A673 (cell line): Measurements from ENCODE around the gene CELF5. TPM values are rescaled to one million over a fixed set of nuclear protein-coding genes. Genes with fewer than 3 reads are reported as not detected.
"Not testable (repeated sequence)": the region's sequence is repeated elsewhere in the genome, so short reads cannot be mapped to it uniquely, and the experiment has no call there.

Experiments used
- BruUV-seq: library from RNA; stranded (reverse); fragments of 400-500 nt; replicated peaks from 2 replicates; lab custom pipeline; 2021; lab: Mats Ljungman, UMichigan
- CTCF ChIA-PET: fragments of 300-600 bp; sonication (Branson Sonifier 250); formaldehyde crosslinking; loops from one replicate; lab custom pipeline; 2022; ENCODE audit warnings: antibody characterized with exemption; lab: Charles Lee
- POLR2A ChIA-PET: fragments of 300-600 bp; sonication (Branson Sonifier 250); formaldehyde crosslinking; loops from one replicate; lab custom pipeline; 2022; ENCODE audit warnings: antibody characterized with exemption; ENCODE audit not compliant: low non-redundant PET; lab: Charles Lee
- DNase-seq: peaks from one replicate; pipeline ENCODE4 v3.0.0-alpha.2; 2015; ENCODE audit warnings: low spot score
- H3K27ac ChIP-seq: fragments of 200-600 bp; sonication (generic); 2 replicates; pipeline ENCODE4 v1.5.1; 2016; ENCODE audit warnings: mixed run types, low read depth, mild to moderate bottlenecking, mixed read lengths, antibody characterized with exemption, low read length; ENCODE audit not compliant: poor library complexity, severe bottlenecking
- H3K27me3 ChIP-seq: fragments of 200-600 bp; sonication (generic); replicated peaks from 2 replicates; pipeline ENCODE4 v1.6.1; 2017; ENCODE audit warnings: mixed run types, low read depth, mild to moderate bottlenecking, mixed read lengths, antibody characterized with exemption, low read length; ENCODE audit not compliant: insufficient read depth, poor library complexity
- H3K36me3 ChIP-seq: fragments of 200-600 bp; sonication (generic); 2 replicates; pipeline ENCODE4 v1.6.1; 2016; ENCODE audit warnings: mixed run types, mild to moderate bottlenecking, mixed read lengths, antibody characterized with exemption, low read length; ENCODE audit not compliant: insufficient read depth, poor library complexity, severe bottlenecking
- H3K4me1 ChIP-seq: fragments of 200-600 bp; sonication (generic); 2 replicates; pipeline ENCODE4 v1.6.1; 2017; ENCODE audit warnings: mixed run types, mild to moderate bottlenecking, mixed read lengths, antibody characterized with exemption, low read length; ENCODE audit not compliant: insufficient read depth, poor library complexity, severe bottlenecking
- H3K4me3 ChIP-seq: fragments of 200-600 bp; sonication (generic); 2 replicates; pipeline ENCODE4 v1.5.1; 2016; ENCODE audit warnings: low read depth, mixed run types, mild to moderate bottlenecking, mixed read lengths, low read length; ENCODE audit not compliant: poor library complexity, severe bottlenecking
- H3K9me3 ChIP-seq: fragments of 200-600 bp; sonication (generic); 2 replicates; pipeline ENCODE4 v1.6.1; 2016; ENCODE audit warnings: mixed run types, low read depth, mild to moderate bottlenecking, mixed read lengths, antibody characterized with exemption, low read length; ENCODE audit not compliant: poor library complexity, severe bottlenecking
- CTCF ChIP-seq: fragments of 300-800, 200-600 bp; sonication (generic); conservative IDR thresholded peaks from 2 replicates; pipeline ENCODE4 v1.5.1; 2017; ENCODE audit warnings: low read depth, mild to moderate bottlenecking, antibody characterized with exemption, low read length, moderate library complexity, mixed read lengths
- EZH2 ChIP-seq: fragments of 200-600 bp; sonication (generic); IDR thresholded peaks from 2 replicates; pipeline ENCODE4 v1.6.1; 2017; ENCODE audit warnings: borderline replicate concordance, low read depth, mild to moderate bottlenecking, mixed read lengths, antibody characterized with exemption, low read length; ENCODE audit not compliant: poor library complexity, severe bottlenecking
- intact Hi-C: fragments of 100-400 bp; cut with micrococcal nuclease; formaldehyde crosslinking; loops from one replicate; pipeline ENCODE4 v1.10.0; 2022; ENCODE audit not compliant: unreplicated experiment
- total RNA-seq: library from RNA; stranded (reverse); gene quantifications from 2 replicates; pipeline ENCODE4 v1.2.3, GENCODE V29; 2021

CELF5 gene
- total RNA-seq, 1 experiment from 2014 or later: 3.7 TPM

GRCh38 chr19:3325451-3325850 lies 101.0 kb downstream of the CELF5 start:
- BruUV-seq: no TSS peak
- no peaks in the 10 kb centered on the region for H3K9me3 ChIP-seq
- peaks cover 7% of the 10 kb centered on the region for H3K27me3 ChIP-seq
- CTCF ChIA-PET: interaction anchor here (0.7 to 1.9 kb wide), 3 partner anchors 105 to 159 kb away, joined by 3 to 12 read pairs (median 4); no protein-coding TSS in a partner anchor
- TF ChIP-seq EZH2: no peak
- TF ChIP-seq CTCF: no peak
- no peak overlapping the region for H3K27ac ChIP-seq
- no peaks in the 10 kb centered on the region for H3K36me3 ChIP-seq
- H3K4me1 ChIP-seq: no peaks in the 10 kb centered on the region
- no peak for DNase-seq
- H3K4me3 ChIP-seq: no peak overlapping the region
- POLR2A ChIA-PET: no interaction called here
- intact Hi-C loops: loop anchor here (5.0 kb wide), 3 partner anchors 102 to 292 kb away; no protein-coding TSS in a partner anchor

- intact Hi-C loops: loop anchor here (5.0 kb wide), 3 partner anchors 99 to 289 kb away; no protein-coding TSS in a partner anchor
- TF ChIP-seq EZH2 (no peak), CTCF (no peak)
- no peaks in the 10 kb centered on the region for H3K4me1 ChIP-seq
- H3K4me3 ChIP-seq: no peak overlapping the region
- BruUV-seq: no TSS peak
- H3K27me3 ChIP-seq: peaks cover 9% of the 10 kb centered on the region
- no peaks in the 10 kb centered on the region for H3K9me3 ChIP-seq
- ChIA-PET CTCF (no interaction called here), POLR2A (no interaction called here)
- H3K36me3 ChIP-seq: no peaks in the 10 kb centered on the region
- DNase-seq: no peak
- no peak overlapping the region for H3K27ac ChIP-seq
These were observed 104.3 kb downstream of the CELF5 start for GRCh38 chr19:3328743-3329142.

GRCh38 chr19:3330047-3330446 lies 105.6 kb downstream of the CELF5 start:
- DNase-seq: no peak
- intact Hi-C loops: no loop called here
- ChIA-PET POLR2A (no interaction called here), CTCF (interaction anchor here (0.6 kb wide), 1 partner anchor 155 kb away, joined by 4 read pairs; no protein-coding TSS in a partner anchor)
- Histone ChIP-seq H3K27ac (no peak overlapping the region), H3K4me1 (no peaks in the 10 kb centered on the region), H3K27me3 (peaks cover 9% of the 10 kb centered on the region), H3K4me3 (no peak overlapping the region), H3K36me3 (no peaks in the 10 kb centered on the region), H3K9me3 (no peaks in the 10 kb centered on the region)
- BruUV-seq: no TSS peak
- TF ChIP-seq CTCF (no peak), EZH2 (no peak)

- H3K27me3 ChIP-seq, POLR2A ChIA-PET, CTCF ChIA-PET, BruUV-seq, DNase-seq, H3K4me3 ChIP-seq, H3K27ac ChIP-seq, H3K36me3 ChIP-seq, H3K9me3 ChIP-seq, H3K4me1 ChIP-seq, intact Hi-C loops: not testable (repeated sequence)
These were observed 107.8 kb downstream of the CELF5 start for GRCh38 chr19:3332232-3332631.
